GM12878 (cell line): ENCODE data around the gene POMT1. TPM values are rescaled to one million over a fixed set of nuclear protein-coding genes. Genes with fewer than 3 reads are reported as not detected.

ENCODE experiments used
- CTCF ChIP-seq, 3 experiments: IDR thresholded peaks in 2 of 3; conservative IDR thresholded peaks in 1 of 3; 2 replicates each; pipeline ENCODE4 v1.5.1; 2011; ENCODE audit warnings: low read depth in 3 of 3, low read length in 3 of 3, mild to moderate bottlenecking in 3 of 3, control low read depth in 2 of 3, moderate library complexity in 2 of 3, inconsistent platforms in 1 of 3, mixed read lengths in 1 of 3; ENCODE audit not compliant: control insufficient read depth in 2 of 3, insufficient read depth in 1 of 3; ENCODE audit errors: extremely low read depth in 1 of 3
- EZH2 ChIP-seq: IDR thresholded peaks from 2 replicates; pipeline ENCODE4 v1.6.1; 2012; ENCODE audit warnings: low read depth, mild to moderate bottlenecking, control low read depth, inconsistent platforms, low read length, borderline replicate concordance; ENCODE audit not compliant: control insufficient read depth
- HDGF ChIP-seq: fragments of 450-650 bp; IDR thresholded peaks from 2 replicates; pipeline ENCODE4 v1.6.1; 2016; ENCODE audit warnings: antibody characterized with exemption
- HSF1 ChIP-seq: fragments of 150-350 bp; IDR thresholded peaks from 2 replicates; pipeline ENCODE4 v1.6.1; 2014; ENCODE audit warnings: mild to moderate bottlenecking, low read depth, low read length
- IRF3 ChIP-seq: fragments of 450-650 bp; IDR thresholded peaks from 2 replicates; pipeline ENCODE4 v1.6.1; 2014; ENCODE audit warnings: mild to moderate bottlenecking
- LARP7 ChIP-seq: fragments of 450-650 bp; IDR thresholded peaks from 2 replicates; pipeline ENCODE4 v1.6.1; 2017; ENCODE audit warnings: mild to moderate bottlenecking
- MTA2 ChIP-seq: fragments of 450-650 bp; IDR thresholded peaks from 2 replicates; pipeline ENCODE4 v1.6.1; 2016; ENCODE audit warnings: low read depth, mild to moderate bottlenecking, moderate library complexity
- MTA3 ChIP-seq: IDR thresholded peaks from 2 replicates; pipeline ENCODE4 v1.6.1; 2012; ENCODE audit warnings: low read length, inconsistent platforms, borderline replicate concordance
- NFYB ChIP-seq: IDR thresholded peaks from 2 replicates; pipeline ENCODE4 v1.6.1; 2011; ENCODE audit warnings: low read depth, mild to moderate bottlenecking, low read length, improper control_type of control experiment, moderate library complexity; ENCODE audit not compliant: insufficient read depth
- NKRF ChIP-seq: fragments of 450-650 bp; conservative IDR thresholded peaks from 2 replicates; pipeline ENCODE4 v1.6.1; 2017; ENCODE audit warnings: mild to moderate bottlenecking, moderate library complexity
- PAX5 ChIP-seq: IDR thresholded peaks from 2 replicates; pipeline ENCODE4 v1.6.1; 2011; ENCODE audit warnings: low read depth, low read length, borderline replicate concordance
- POLR2AphosphoS5 ChIP-seq: IDR thresholded peaks from 2 replicates; pipeline ENCODE4 v1.6.1; 2011; ENCODE audit warnings: mild to moderate bottlenecking, low read length, inconsistent platforms
- RAD51 ChIP-seq: fragments of 450-650 bp; IDR thresholded peaks from 2 replicates; pipeline ENCODE4 v1.6.1; 2016; ENCODE audit warnings: moderate library complexity, mild to moderate bottlenecking, inconsistent platforms
- RELA ChIP-seq: fragments of 450-650 bp; IDR thresholded peaks from 2 replicates; pipeline ENCODE4 v1.8.0; 2014; ENCODE audit warnings: borderline replicate concordance; ENCODE audit not compliant: partially characterized antibody
- SMAD1 ChIP-seq: fragments of 450-650 bp; IDR thresholded peaks from 2 replicates; pipeline ENCODE4 v1.6.1; 2018; ENCODE audit warnings: mild to moderate bottlenecking, low read depth; ENCODE audit not compliant: partially characterized antibody
- SMAD5 ChIP-seq: IDR thresholded peaks from 2 replicates; pipeline ENCODE4 v1.6.1; 2016; ENCODE audit warnings: antibody characterized with exemption, low read depth
- TARDBP ChIP-seq: IDR thresholded peaks from 2 replicates; pipeline ENCODE4 v1.6.1; 2016; ENCODE audit warnings: borderline replicate concordance
- ZNF217 ChIP-seq: fragments of 450-650 bp; IDR thresholded peaks from 2 replicates; pipeline ENCODE4 v1.6.1; 2017; ENCODE audit warnings: antibody characterized with exemption, mild to moderate bottlenecking
- polyA plus RNA-seq, 11 experiments: library from polyadenylated mRNA; depleted of rRNA in 4 of 11; unstranded in 6 of 11; stranded (reverse) in 5 of 11; fragments of >200 nt; fragmentation: Nextera tagmentation in 4 of 11; fragmentation: Illumina TruSeq in 1 of 11; extraction: Ambion mirVana in 4 of 11; extraction: Trizol in 1 of 11; gene quantifications; 1 replicate in 1 of 11; 2 replicates in 10 of 11; pipeline versions ENCODE4 v1.2.1 to v1.2.3, GENCODE V29; 2011 to 2016; ENCODE audit warnings: inconsistent platforms in 2 of 11, missing spikeins in 2 of 11, low read depth in 1 of 11
- total RNA-seq, 4 experiments: library from RNA; depleted of rRNA in 3 of 4; stranded (reverse); fragments of >200 nt in 3 of 4; fragmentation: Illumina TruSeq in 1 of 4; extraction: Trizol in 1 of 4; gene quantifications; 2 replicates each; pipeline versions ENCODE4 v1.2.1 to v1.2.3, GENCODE V29; 2013 to 2021
- TF ChIP-seq, protein P1 (sequence below): fragments of 450-650 bp; IDR thresholded peaks from 2 replicates; pipeline ENCODE4 v1.6.1; 2017; ENCODE audit warnings: low read depth, mild to moderate bottlenecking, moderate library complexity
- TF ChIP-seq, protein P2 (sequence below): fragments of 450-650 bp; IDR thresholded peaks from 2 replicates; pipeline ENCODE4 v1.6.1; 2016; ENCODE audit warnings: mild to moderate bottlenecking

Gene POMT1
- total and polyA plus RNA-seq, 10 of the 15 experiments (the other 5 are each of a cell fraction or from before 2014, with no cell fraction given), result 1.2 to 19.2 (median 12.6) TPM

GRCh38 chr9:131502781-131503625 lies at the start of gene POMT1 (continued):
- TF ChIP-seq, protein P1, sequence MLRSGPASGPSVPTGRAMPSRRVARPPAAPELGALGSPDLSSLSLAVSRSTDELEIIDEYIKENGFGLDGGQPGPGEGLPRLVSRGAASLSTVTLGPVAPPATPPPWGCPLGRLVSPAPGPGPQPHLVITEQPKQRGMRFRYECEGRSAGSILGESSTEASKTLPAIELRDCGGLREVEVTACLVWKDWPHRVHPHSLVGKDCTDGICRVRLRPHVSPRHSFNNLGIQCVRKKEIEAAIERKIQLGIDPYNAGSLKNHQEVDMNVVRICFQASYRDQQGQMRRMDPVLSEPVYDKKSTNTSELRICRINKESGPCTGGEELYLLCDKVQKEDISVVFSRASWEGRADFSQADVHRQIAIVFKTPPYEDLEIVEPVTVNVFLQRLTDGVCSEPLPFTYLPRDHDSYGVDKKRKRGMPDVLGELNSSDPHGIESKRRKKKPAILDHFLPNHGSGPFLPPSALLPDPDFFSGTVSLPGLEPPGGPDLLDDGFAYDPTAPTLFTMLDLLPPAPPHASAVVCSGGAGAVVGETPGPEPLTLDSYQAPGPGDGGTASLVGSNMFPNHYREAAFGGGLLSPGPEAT, result peak; percentile 78; the same call in 1 of the 2 replicates
- no peak for TF ChIP-seq MTA2
- TF ChIP-seq TARDBP, result 0 out of 2 replicates have a peak, but pooled peaks have one; percentile 67
- TF ChIP-seq IRF3, result peak; percentile 52; the same call in 1 of the 2 replicates
- TF ChIP-seq RELA, result peak; percentile 58
- no peak for TF ChIP-seq SMAD1
- no peak for TF ChIP-seq CTCF (IDR thresholded peaks at IDR 0.05 in 2 of 3, conservative IDR thresholded peaks at IDR 0.05 in 1 of 3; ENCODE audit: control insufficient read depth in 2 of 3, extremely low read depth in 1 of 3, insufficient read depth in 1 of 3, low read depth in 3 of 3, low read length in 3 of 3)
- TF ChIP-seq EZH2, result no peak
- peak; percentile 37; the same call in 1 of the 2 replicates for TF ChIP-seq PAX5
- TF ChIP-seq HSF1, result 0 out of 2 replicates have a peak, but pooled peaks have one; percentile 11
- no peak for TF ChIP-seq MTA3
- TF ChIP-seq RAD51, result no peak
- peak; percentile 61; the same call in 1 of the 2 replicates for TF ChIP-seq POLR2AphosphoS5
- TF ChIP-seq NKRF, result peak; percentile 70
- TF ChIP-seq LARP7, result peak; percentile 93
- TF ChIP-seq ZNF217, result no peak
- TF ChIP-seq HDGF, result 0 out of 2 replicates have a peak, but pooled peaks have one; percentile 18
- no peak for TF ChIP-seq SMAD5
- TF ChIP-seq, protein P2, sequence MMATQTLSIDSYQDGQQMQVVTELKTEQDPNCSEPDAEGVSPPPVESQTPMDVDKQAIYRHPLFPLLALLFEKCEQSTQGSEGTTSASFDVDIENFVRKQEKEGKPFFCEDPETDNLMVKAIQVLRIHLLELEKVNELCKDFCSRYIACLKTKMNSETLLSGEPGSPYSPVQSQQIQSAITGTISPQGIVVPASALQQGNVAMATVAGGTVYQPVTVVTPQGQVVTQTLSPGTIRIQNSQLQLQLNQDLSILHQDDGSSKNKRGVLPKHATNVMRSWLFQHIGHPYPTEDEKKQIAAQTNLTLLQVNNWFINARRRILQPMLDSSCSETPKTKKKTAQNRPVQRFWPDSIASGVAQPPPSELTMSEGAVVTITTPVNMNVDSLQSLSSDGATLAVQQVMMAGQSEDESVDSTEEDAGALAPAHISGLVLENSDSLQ, result no peak
- no peak for TF ChIP-seq NFYB
